Adipose tissue (tissue), 3 donors: Measurements from ENCODE around the gene NAALADL2. TPM values are rescaled to one million over a fixed set of nuclear protein-coding genes. Genes with fewer than 3 reads are reported as not detected.
"Not testable (repeated sequence)": the region's sequence is repeated elsewhere in the genome, so short reads cannot be mapped to it uniquely, and the experiment has no call there.

Experiments
- H3K27ac ChIP-seq: one replicate; pipeline ENCODE4 v1.5.1; 2013; ENCODE audit warnings: low read depth, low read length
- WGBS, 3 donors: extraction: QIAGEN DNeasy Blood & Tissue Kit; methylation state at CpG; one replicate each; pipeline ENCODE4 v1.1.7; 2013; 5-methylcytosine and 5-hydroxymethylcytosine counted together
- polyA plus RNA-seq, 3 donors: library from polyadenylated mRNA; stranded (reverse); fragments of 200-250 nt; gene quantifications; one replicate each; pipeline ENCODE4 v1.2.3, GENCODE V29; 2013
- donor health status: healthy with polysubstance abuse.
- donor health status: Bipolar disorder and iron deficiency.
- donor health status: healthy.

The NAALADL2 gene
- polyA plus RNA-seq, 3 donors, result 0.67 to 2.1 (median 0.91) TPM

DNA sequence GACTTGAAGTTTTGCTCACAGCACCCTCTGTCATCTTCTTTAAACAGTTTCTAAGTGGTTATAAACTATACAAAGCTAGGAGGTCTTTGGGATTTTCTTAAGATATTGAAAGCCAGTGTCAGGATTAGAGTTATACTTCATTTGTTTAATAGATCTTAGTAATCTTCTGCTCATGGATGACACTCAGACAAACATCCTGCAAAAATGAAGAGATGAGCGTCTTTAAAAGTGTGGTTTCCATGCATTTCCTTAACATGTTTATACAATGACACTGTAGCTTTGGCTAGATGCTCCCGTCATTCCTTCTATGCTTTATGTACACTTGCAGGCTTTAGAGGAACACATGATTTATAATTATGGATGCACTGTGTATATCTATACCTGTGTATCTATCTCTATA, 182.2 kb downstream of the NAALADL2 start:
- WGBS, 3 donors, result 62 to 84% (median 81%) methylated on average over 2 of the region's 2 CpGs
- no peak overlapping the region for H3K27ac ChIP-seq

DNA sequence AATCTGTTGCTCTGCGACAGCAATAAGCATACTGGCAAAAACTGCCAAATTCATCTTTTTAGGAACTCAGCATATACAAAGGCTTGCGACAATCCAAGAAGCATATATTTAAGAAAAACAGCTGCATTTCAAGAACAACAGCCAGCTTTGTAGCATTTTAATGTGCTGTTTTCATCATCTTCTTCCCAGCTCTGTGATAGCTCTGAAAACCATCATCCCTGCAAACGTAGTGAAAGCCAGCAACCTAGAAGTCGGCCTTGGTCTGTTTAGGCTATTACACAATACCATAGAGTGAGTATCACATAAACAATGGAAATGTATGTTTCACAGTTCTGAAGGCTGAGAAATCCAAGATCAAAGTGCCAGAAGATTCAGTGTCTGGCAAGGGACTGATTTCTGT, 187.5 kb downstream of the NAALADL2 start:
- WGBS, 3 donors, result 80 to 87% (median 84%) methylated on average over 4 of the region's 4 CpGs
- no peak overlapping the region for H3K27ac ChIP-seq

DNA sequence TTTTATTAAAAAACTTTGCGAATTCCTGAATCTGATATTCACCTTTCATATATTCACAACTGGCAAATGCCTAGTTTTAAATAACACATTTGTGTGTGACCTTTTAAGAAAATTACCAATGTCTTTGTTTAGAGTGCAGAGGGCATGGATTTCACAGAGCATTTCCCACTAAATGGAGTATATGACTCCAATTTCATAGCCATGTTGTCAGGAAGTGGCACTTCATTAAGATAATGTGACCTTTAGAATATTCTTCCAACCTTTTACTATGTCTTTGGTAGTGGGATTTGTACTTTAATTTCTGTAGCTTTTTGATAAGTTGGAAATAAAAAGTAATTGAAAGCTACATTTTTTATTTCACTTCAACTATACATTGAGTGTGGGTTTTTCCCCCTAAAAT, 188.7 kb downstream of the NAALADL2 start:
- no peak overlapping the region for H3K27ac ChIP-seq
- WGBS, 3 donors, result 90 to 94% (median 94%) methylated on average over 1 of the region's 1 CpG

DNA sequence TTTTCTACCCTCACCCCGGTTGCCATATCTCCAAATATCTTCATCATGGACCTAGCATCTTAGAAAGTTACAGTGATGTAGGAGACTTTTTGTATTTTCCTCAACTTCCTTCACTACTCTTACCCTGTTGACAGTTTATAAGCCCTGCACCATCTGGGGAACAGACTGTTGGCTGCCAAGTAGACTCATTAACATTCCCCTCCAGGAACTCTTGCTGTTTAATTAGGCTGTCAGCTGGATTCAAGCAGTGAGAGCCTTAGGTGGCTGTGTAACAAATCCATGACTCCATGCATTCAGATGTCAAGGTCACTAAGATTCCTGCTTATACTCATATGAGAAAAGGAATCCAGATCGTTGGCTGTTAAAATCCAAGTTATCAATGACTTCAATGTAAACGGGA, 198.3 kb downstream of the NAALADL2 start:
- WGBS, 3 donors, result 77 to 79% (median 78%) methylated on average over 3 of the region's 3 CpGs

DNA sequence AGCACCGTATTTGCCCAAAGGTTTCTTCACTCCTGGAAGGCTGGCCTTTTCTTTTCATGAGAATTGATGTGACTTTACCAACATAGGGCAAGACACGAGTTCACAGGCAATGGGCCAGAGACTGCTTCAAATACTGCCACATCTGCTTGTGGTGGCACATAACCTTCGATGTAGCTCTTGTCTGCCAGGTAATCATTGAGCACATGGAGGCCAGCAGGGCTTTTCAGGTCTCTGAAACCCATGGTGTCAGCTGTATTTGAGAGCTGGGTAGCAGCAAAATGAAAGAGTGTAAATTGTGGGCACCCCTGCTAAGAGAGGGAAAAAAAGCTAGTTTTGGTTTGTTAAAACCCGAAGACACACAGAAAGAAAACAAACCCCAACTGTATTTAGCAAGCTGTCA, 200.7 kb downstream of the NAALADL2 start:
- no peak overlapping the region for H3K27ac ChIP-seq
- WGBS, 3 donors, result 56 to 90% (median 89%) methylated on average over 4 of the region's 4 CpGs

More for the DNA sequence above, 198.3 kb downstream of the NAALADL2 start:
- H3K27ac ChIP-seq, result no peak overlapping the region

DNA sequence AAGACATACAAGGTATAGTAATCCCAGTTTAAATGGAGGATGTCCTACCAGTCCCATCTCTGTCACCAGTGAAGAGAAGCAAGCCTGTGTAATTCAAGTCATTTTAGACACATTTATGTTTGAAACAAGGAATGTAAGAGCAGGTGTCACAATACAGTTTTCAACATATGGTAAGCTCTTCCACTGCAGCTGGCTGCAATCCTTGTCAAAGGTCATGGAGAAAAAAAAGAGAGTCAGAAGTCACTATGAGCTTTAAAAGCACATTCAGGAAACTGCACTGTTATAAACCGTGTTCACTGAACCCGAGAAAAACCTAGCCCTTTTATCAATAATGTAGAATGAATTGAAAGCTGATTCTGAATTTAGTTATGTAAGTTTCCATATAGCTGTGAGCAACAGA, 206.4 kb downstream of the NAALADL2 start:
- H3K27ac ChIP-seq, result no peak overlapping the region
- WGBS, 3 donors, result 48 to 71% (median 64%) methylated on average over 2 of the region's 2 CpGs

DNA sequence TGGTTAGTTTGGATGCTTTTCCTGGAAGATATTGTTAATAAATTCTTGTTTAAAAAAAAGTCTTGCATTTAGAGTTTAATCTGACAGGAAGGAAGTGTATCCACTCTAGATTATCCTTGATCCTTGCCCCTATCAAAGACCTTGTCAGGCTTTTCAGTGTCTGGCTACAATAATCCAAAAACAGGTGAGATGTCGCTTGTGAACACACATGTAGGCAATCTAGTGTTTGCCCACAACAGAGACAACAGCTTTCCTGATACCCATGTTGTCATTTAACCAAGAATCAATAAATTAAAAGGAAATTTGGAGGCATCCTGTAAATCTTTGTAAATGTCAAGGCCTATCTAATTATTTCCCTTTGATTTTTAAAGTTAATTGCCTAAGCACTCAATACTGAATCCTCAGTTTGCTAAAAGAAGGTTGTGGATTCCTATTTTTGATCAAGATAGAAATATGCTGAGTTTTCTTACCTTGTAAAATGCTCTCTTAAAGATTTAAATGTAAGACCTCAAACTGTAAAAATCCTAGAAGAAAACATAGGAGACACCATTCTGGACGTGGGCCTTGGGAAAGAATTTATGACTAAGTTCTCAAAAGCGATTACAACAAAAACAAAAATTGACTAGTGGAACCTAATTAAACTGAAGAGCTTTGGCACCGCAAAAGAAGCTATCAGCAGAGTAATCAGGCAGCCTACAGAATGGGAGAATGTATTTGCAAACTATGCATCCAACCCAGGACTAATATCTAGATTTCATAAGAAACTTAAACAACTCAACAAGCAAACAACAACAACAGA, 207.7 kb downstream of the NAALADL2 start:
- 88 to 92% (median 88%) methylated on average over 4 of the region's 4 CpGs for WGBS, 3 donors
- H3K27ac ChIP-seq, result no peak overlapping the region

DNA sequence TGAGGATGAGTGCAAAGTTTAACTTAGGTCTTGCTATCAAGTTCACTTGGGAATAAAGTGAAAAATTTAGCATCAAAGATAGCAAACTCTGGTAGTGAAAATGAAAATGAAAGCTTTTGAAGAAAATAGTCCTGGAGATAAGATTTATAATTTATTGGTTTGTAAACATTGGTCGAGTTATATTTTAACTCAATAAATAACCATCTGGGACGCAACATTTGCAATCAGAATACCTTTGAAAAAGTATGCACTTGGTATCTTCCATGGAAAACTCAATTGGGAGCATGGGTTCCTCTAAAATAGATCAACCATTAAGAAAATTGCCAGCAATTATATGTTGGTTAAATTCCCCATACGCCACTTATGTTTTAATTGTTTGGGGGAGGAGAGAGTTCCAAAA, 209.5 kb downstream of the NAALADL2 start:
- H3K27ac ChIP-seq, result no peak overlapping the region
- 66 to 93% (median 90%) methylated on average over 3 of the region's 3 CpGs for WGBS, 3 donors

DNA sequence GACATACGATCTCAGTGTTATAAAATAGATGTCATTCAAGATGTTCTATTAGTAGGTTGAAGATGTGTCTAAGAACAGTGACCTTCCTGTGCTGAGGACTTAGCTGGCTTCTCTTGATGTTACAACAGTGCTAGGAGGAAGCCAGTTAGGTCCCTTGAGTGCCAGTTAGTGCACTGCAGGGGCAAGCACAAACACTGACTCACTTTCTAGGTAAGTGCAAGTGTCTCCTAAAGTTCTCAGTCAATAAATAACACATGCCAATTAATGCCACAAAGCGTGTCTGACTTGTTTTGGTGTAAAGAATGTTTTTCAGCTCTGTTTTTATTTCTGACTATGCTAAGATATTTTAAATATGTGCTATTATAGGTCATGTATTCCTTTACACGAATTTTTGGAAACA, 211.8 kb downstream of the NAALADL2 start:
- WGBS, 3 donors, result 71 to 82% (median 74%) methylated on average over 3 of the region's 3 CpGs

DNA sequence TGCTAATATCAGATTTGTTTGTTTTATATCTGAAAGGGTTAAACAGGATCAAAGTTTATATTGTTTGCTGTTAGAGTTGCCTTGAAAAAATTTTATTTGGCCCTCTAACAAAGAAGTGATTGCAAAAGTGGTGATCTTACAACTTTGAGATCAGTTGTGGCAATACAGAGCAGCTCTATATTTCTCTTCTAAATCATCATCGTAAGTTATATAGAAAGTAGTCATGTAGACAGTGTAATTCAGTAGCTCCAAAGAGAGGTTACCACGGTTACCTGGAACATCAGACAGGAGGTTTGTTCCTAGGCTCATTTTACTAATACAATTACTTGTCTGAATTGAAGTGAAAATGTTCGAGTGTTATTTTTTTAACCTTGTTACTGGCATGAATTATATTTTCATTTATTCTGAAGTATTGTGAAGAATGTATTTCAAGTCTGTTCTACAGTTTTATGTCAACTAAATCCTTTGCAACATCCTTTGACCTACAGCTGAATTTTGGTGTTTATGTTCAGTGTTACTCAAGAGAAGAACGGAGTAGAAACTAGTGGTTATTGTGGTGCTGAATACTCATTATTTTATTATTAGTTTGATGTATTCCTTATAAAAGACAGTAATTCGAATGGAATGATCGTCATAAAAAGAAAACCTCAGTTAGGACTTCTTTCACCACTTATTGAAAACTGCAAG, 214.2 kb downstream of the NAALADL2 start:
- 76 to 82% (median 80%) methylated on average over 6 of the region's 6 CpGs for WGBS, 3 donors
- H3K27ac ChIP-seq, result no peak overlapping the region

More for the DNA sequence above, 211.8 kb downstream of the NAALADL2 start:
- H3K27ac ChIP-seq, result no peak overlapping the region

DNA sequence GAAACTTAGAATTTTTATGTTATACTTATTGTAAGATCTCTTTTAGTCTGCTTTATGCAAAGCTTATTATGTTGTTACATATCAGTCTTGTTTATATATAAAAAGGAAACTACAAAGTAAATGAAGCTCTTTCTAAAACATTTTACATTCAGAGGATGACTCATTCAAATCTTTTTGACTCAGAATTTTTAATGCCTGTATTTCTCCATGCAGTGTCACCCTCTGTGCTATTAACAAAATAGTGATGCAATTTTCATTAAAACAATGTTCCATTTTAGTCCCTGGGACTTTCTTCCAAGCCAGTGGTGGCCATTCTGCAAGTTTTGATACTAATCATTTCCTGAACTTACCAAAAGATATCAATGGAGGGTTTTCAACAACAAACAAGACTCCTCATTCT, 216.1 kb downstream of the NAALADL2 start:
- H3K27ac ChIP-seq, result no peak overlapping the region

DNA sequence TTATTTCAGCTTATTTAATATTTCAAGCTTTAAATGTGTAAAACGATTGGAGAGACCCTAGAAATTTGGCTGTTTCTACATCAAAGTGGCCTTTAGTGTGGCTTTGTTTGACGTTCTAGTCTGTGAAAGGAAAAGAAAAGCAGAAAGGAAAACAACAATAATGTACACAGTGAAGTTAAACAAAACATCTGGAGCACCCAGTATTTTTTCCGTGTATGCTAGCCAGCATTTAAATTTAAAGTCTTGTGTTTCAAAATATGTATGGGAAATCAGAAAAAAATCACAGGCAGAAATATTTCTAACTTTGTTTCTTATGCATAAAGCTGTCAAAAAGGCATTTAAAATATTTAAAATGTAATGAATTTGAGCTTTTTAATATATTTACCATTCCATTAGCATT, 218.1 kb downstream of the NAALADL2 start:
- WGBS, 3 donors, result 37 to 52% (median 49%) methylated on average over 3 of the region's 3 CpGs
- H3K27ac ChIP-seq, result no peak overlapping the region

DNA sequence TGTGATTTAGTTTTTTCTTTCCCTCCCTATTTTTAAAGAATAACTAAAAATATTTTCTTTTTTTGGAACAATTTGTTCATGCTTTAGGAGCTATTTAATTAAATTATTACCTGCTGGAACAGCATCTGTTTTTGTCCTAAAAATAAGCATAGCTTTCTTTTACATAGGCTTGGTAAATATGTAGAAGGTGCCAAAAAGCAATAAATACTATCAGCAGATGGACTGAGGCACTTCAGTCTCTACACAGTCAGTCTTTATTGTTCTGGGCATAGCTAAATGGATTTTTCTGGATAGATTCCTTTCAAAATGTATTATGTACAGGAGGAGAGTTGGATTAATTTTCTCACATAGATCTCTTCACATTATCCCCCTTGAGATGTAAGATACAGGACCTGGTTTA, 223.5 kb downstream of the NAALADL2 start:
- no peak overlapping the region for H3K27ac ChIP-seq

DNA sequence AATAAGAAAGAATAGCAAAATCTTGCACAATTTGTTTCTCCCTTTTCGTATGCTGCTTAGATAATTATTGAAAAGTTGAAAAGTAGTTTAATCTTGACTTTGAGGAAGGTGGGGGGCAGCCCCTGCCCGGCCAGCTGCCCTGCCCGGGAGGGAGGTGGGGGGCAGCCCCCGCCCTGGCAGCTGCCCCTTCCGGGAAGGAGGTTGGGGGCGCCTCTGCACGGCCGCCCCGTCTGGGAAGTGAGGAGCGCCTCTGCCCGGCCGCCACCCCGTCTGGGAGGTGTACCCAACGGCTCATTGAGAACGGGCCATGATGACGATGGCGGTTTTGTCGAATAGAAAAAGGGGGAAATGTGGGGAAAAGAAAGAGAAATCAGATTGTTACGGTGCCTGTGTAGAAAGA, 228.0 kb downstream of the NAALADL2 start:
- H3K27ac ChIP-seq, result not testable (repeated sequence)
- 90 to 93% (median 91%) methylated on average over 19 of the region's 19 CpGs for WGBS, 3 donors

DNA sequence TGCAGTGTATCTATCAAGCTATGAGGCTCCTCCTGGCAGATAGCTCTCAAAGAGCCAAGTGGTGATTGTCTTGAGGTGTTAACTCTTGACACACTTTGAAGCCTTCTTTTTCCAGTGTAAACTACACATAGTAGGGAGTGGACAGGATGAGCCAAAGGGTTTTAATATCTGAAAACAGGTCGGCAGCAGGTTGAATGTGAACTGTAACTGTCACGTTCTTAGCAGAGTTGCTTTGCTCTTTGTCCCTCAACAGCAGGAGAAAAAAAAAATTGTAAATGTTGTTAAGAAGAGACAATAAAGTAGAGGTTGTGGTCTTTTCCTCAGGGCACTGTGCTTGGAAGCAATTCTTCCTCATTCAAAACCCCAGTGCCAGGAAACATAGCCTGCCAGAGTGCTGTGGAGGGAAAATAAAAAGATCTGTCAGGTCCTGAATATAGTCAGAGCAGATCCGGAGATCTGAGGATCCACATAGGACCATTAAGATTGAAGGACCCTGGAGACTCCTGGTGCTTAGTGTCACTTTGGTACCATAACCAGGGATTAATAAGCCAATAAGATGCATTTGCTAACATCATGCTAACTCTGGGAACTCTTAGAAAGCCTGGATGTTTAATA, 229.7 kb downstream of the NAALADL2 start:
- 74 to 85% (median 77%) methylated on average over 3 of the region's 3 CpGs for WGBS, 3 donors
- no peak overlapping the region for H3K27ac ChIP-seq

DNA sequence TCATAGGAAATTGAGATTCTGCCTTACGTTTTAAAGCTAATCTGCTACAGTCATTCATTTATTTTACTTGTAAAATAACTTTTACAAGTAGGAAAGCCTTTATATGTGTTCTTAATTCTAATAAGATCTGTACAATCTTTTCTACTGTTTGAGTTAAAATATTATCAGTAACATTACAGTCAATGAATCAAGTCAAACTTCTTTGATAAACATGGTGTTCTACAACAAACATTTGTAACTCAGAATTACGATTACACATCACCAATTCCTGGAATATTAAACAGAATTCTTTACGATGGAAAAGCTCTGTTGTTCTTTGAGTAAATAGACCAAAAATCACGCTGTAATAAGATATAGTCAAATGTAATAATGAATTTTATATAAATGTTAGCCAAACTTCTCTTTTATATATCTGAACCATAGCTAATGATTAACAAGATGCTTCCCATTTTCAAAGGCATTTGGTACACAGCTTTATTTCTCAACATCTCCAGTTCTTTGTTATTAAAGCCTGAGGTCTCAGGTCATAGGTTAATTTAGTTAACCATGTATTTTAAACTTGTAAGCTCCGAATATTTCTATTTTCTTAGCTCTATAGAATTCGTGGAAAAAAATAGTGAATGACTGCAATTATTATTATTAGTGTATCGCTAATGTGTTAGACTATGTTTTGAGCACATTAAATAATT, 232.4 kb downstream of the NAALADL2 start:
- no peak overlapping the region for H3K27ac ChIP-seq

DNA sequence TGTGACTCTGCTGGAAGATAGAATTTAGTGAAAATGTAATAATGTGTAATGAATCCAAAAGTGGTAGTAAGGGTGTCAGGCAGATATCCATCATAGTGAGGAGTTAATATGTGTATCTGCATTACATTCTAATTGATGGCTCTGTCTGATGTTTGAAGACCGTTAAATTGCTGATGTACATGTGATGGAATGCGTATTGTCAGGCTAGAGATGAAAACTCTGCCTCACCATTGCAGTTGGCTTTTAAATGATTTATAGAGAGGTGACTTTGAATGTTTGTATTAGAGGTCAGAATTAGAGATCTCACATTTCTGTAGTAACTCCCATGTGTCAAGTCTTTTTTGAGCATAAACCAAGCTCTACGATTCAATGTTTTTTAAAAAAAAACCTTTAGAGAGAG, 234.6 kb downstream of the NAALADL2 start:
- 71 to 76% (median 74%) methylated on average over 3 of the region's 3 CpGs for WGBS, 3 donors

More for the DNA sequence above, 232.4 kb downstream of the NAALADL2 start:
- 51 to 83% (median 82%) methylated on average over 7 of the region's 7 CpGs for WGBS, 3 donors

DNA sequence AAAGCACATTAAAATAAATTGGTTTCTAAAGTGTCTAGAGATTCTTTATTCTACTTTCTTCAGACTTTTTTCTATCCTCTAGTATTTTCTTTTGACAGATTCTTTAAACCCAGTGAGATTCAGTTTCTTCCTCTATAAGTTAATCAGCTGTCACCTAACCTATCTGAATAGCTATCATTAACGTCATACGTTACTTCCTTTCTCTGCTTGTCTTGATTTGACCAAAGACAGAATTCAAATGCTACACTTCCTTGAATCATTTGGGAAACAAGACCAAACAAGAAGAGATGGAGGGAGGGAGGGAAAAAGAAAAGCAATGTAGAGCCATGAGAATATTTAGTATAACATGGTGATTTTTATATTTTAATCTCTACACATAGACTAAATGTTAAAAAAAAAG, 235.2 kb downstream of the NAALADL2 start:
- H3K27ac ChIP-seq, result no peak overlapping the region
- 63 to 79% (median 75%) methylated on average over 2 of the region's 2 CpGs for WGBS, 3 donors

More for the DNA sequence above, 234.6 kb downstream of the NAALADL2 start:
- no peak overlapping the region for H3K27ac ChIP-seq

DNA sequence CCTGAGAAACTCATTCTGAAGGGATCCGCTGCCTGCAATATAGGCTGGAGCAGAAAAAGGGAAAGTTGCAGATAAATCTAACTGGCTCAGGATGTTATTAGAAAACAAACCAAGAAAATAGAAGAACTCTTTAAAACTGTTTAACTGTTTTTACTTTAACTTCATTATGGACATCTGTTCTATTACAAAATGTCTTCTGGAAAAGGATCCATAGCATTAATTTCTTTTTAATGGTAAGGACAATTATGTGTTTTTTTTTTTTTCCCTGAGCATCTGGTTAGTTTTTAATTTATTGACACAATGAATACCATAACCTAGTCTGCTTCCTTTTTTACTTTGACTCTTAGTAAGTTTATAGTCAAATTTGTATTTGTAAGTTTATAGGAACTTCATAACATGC, 239.5 kb downstream of the NAALADL2 start:
- H3K27ac ChIP-seq, result no peak overlapping the region
- WGBS, 3 donors, result 93 to 96% (median 96%) methylated on average over 1 of the region's 1 CpG
